H9 (cell line): Measurements from ENCODE around the gene TJAP1. TPM values are rescaled to one million over a fixed set of nuclear protein-coding genes. Genes with fewer than 3 reads are reported as not detected.

ENCODE experiments used
- DNase-seq: peaks from one replicate; pipeline ENCODE4 v3.0.0-alpha.2; 2017
- H2AFZ ChIP-seq: one replicate; pipeline ENCODE4 v1.6.1; 2013; ENCODE audit warnings: mild to moderate bottlenecking, low read length, control low read depth, moderate library complexity
- H2AK5ac ChIP-seq: 2 replicates; pipeline ENCODE4 v1.6.1; 2013; ENCODE audit warnings: low read length, control low read depth, mixed read lengths; ENCODE audit not compliant: insufficient read length
- H2BK120ac ChIP-seq: one replicate; pipeline ENCODE4 v1.6.1; 2013; ENCODE audit warnings: low read depth, mild to moderate bottlenecking, low read length, control low read depth, inconsistent platforms; ENCODE audit not compliant: poor library complexity, severe bottlenecking
- H2BK12ac ChIP-seq: 2 replicates; pipeline ENCODE4 v1.6.1; 2013; ENCODE audit warnings: low read length, control low read depth, mixed read lengths, low read depth; ENCODE audit not compliant: insufficient read length
- H2BK15ac ChIP-seq: 2 replicates; pipeline ENCODE4 v1.6.1; 2013; ENCODE audit warnings: low read depth, low read length, control low read depth
- H2BK20ac ChIP-seq: one replicate; pipeline ENCODE4 v1.6.1; 2013; ENCODE audit warnings: low read depth, mild to moderate bottlenecking, low read length, control low read depth, inconsistent platforms; ENCODE audit not compliant: poor library complexity, severe bottlenecking
- H2BK5ac ChIP-seq: 2 replicates; pipeline ENCODE4 v1.6.1; 2013; ENCODE audit warnings: low read length, control low read depth, mixed read lengths; ENCODE audit not compliant: insufficient read length
- H3K14ac ChIP-seq: 2 replicates; pipeline ENCODE4 v1.6.1; 2013; ENCODE audit warnings: low read length, control low read depth; ENCODE audit not compliant: insufficient read depth
- H3K18ac ChIP-seq: 2 replicates; pipeline ENCODE4 v1.6.1; 2013; ENCODE audit warnings: low read depth, mild to moderate bottlenecking, mixed read lengths, low read length, control low read depth; ENCODE audit not compliant: insufficient read length
- H3K23ac ChIP-seq: 2 replicates; pipeline ENCODE4 v1.6.1; 2013; ENCODE audit warnings: low read length, control low read depth, mixed read lengths, low read depth; ENCODE audit not compliant: insufficient read length
- H3K23me2 ChIP-seq: 2 replicates; pipeline ENCODE4 v1.6.1; 2013; ENCODE audit warnings: low read depth, mild to moderate bottlenecking, mixed read lengths, low read length, control low read depth; ENCODE audit not compliant: insufficient read length, poor library complexity, severe bottlenecking
- H3K27ac ChIP-seq: 2 replicates; pipeline ENCODE4 v1.5.1; 2013; ENCODE audit warnings: low read length, control low read depth, mixed read lengths, low read depth; ENCODE audit not compliant: insufficient read length
- H3K27me3 ChIP-seq: 2 replicates; pipeline ENCODE4 v1.6.1; 2013; ENCODE audit warnings: low read length, control low read depth, inconsistent platforms; ENCODE audit not compliant: insufficient read depth
- H3K4ac ChIP-seq: 2 replicates; pipeline ENCODE4 v1.6.1; 2013; ENCODE audit warnings: low read depth, mild to moderate bottlenecking, control low read depth, inconsistent platforms, low read length, moderate library complexity
- H3K4me1 ChIP-seq: 2 replicates; pipeline ENCODE4 v1.6.1; 2013; ENCODE audit warnings: low read length, control low read depth, inconsistent platforms; ENCODE audit not compliant: insufficient read depth
- H3K4me2 ChIP-seq: 2 replicates; pipeline ENCODE4 v1.6.1; 2013; ENCODE audit warnings: low read length, control low read depth, mixed read lengths; ENCODE audit not compliant: insufficient read length, insufficient read depth
- H3K56ac ChIP-seq: 2 replicates; pipeline ENCODE4 v1.6.1; 2013; ENCODE audit warnings: low read depth, mild to moderate bottlenecking, mixed read lengths, low read length, control low read depth; ENCODE audit not compliant: insufficient read length
- H3K79me1 ChIP-seq: 2 replicates; pipeline ENCODE4 v1.6.1; 2013; ENCODE audit warnings: low read depth, mild to moderate bottlenecking, moderate library complexity, low read length, control low read depth, inconsistent platforms; ENCODE audit not compliant: insufficient read depth, poor library complexity, severe bottlenecking
- H3K79me2 ChIP-seq: 2 replicates; pipeline ENCODE4 v1.6.1; 2013; ENCODE audit warnings: low read length, control low read depth, inconsistent platforms; ENCODE audit not compliant: insufficient read depth
- H3K9ac ChIP-seq: 2 replicates; pipeline ENCODE4 v1.6.1; 2013; ENCODE audit warnings: low read length, control low read depth, mixed read lengths; ENCODE audit not compliant: insufficient read length; ENCODE audit errors: extremely low read depth
- H3K9me3 ChIP-seq: one replicate; pipeline ENCODE4 v1.6.1; 2013; ENCODE audit warnings: low read depth, low read length, inconsistent platforms; ENCODE audit not compliant: control insufficient read depth
- H3T11ph ChIP-seq: one replicate; pipeline ENCODE4 v1.6.1; 2013; ENCODE audit warnings: mild to moderate bottlenecking, low read length, control low read depth, inconsistent platforms
- H4K20me1 ChIP-seq: one replicate; pipeline ENCODE4 v1.6.1; 2013; ENCODE audit not compliant: control insufficient read depth, insufficient read length, insufficient read depth
- H4K5ac ChIP-seq: 2 replicates; pipeline ENCODE4 v1.6.1; 2013; ENCODE audit warnings: low read depth, mild to moderate bottlenecking, mixed read lengths, low read length, control low read depth; ENCODE audit not compliant: insufficient read length
- H4K8ac ChIP-seq: replicated peaks from 2 replicates; pipeline ENCODE4 v1.6.1; 2013; ENCODE audit warnings: low read length, control low read depth, mixed read lengths, low read depth; ENCODE audit not compliant: insufficient read length
- H4K91ac ChIP-seq: 2 replicates; pipeline ENCODE4 v1.6.1; 2013; ENCODE audit warnings: low read depth, mild to moderate bottlenecking, moderate library complexity, mixed read lengths, low read length, control low read depth; ENCODE audit not compliant: insufficient read length
- H3K27ac Mint-ChIP-seq, 3 experiments: 2 replicates in 2 of 3; 3 replicates in 1 of 3; pipeline ENCODE4 v1.8.0; 2020 to 2021; ENCODE audit warnings: mixed read lengths in 3 of 3, mild to moderate bottlenecking in 1 of 3, moderate library complexity in 1 of 3
- H3K27me3 Mint-ChIP-seq: 2 replicates; pipeline ENCODE4 v1.8.0; 2021; ENCODE audit warnings: low read depth, mild to moderate bottlenecking, moderate library complexity, mixed read lengths
- H3K36me3 Mint-ChIP-seq, 3 experiments: 2 replicates in 2 of 3; 3 replicates in 1 of 3; pipeline ENCODE4 v1.8.0; 2020 to 2021; ENCODE audit warnings: low read depth in 3 of 3, mixed read lengths in 3 of 3; ENCODE audit not compliant: insufficient read depth in 1 of 3
- H3K4me1 Mint-ChIP-seq, 2 experiments: 2 replicates each; pipeline ENCODE4 v1.8.0; 2020; ENCODE audit warnings: mixed read lengths in 2 of 2
- H3K4me3 Mint-ChIP-seq, 2 experiments: 2 replicates in 1 of 2; 3 replicates in 1 of 2; pipeline ENCODE4 v1.8.0; 2020 to 2021; ENCODE audit warnings: mild to moderate bottlenecking in 2 of 2, mixed read lengths in 2 of 2, moderate library complexity in 1 of 2
- H3K9me3 Mint-ChIP-seq, 2 experiments: 2 replicates in 1 of 2; 3 replicates in 1 of 2; pipeline ENCODE4 v1.8.0; 2020; ENCODE audit warnings: mild to moderate bottlenecking in 2 of 2, mixed read lengths in 2 of 2, moderate library complexity in 1 of 2
- WGBS: extraction: QIAGEN DNeasy Blood & Tissue Kit; methylation state at CpG from one replicate; pipeline ENCODE4 v1.1.7; 2013; ENCODE audit warnings: missing lambda C conversion rate, low lambda C conversion rate, mixed read lengths; ENCODE audit not compliant: insufficient read length; ENCODE audit errors: extremely low coverage; 5-methylcytosine and 5-hydroxymethylcytosine counted together
- total RNA-seq: library from RNA; stranded (reverse); gene quantifications from 2 replicates; pipeline ENCODE4 v1.2.1, GENCODE V29; 2021
- TF ChIP-seq, protein P1 (sequence below): fragments of 200-600 bp; sonication (generic); conservative IDR thresholded peaks from 3 replicates; pipeline ENCODE4 v1.8.0; 2021; ENCODE audit warnings: antibody characterized with exemption, mild to moderate bottlenecking

The TJAP1 gene
- total RNA-seq, 1 experiment from 2014 or later: 45.1 TPM

DNA sequence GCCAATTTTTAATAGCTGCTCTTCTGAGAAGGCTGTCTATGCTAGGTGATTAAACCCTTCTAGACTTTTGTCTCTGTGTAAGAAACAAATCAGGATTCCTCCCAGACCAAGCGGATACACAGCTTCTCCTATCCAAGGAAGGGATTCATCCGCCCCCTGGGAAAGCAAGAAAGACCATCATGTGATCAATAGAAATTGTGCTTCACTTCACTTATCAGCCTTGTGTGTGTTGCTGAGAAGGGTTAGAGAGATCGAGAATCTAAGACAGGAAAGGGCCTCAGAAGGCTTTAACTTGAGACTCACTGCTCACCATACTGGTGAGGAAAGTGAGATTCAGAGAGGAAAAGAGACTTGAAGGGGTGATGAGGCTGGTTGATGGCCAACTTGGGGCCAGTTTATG is 48.5 kb upstream of the TJAP1 start:
- peak overlapping the region; percentile 41 for H3K4me2 ChIP-seq
- no peak overlapping the region for H4K8ac ChIP-seq
- Mint-ChIP-seq H3K4me1 (peaks cover 14% of the 10 kb centered on the region in 2 experiments), H3K27me3 (peaks cover 7% of the 10 kb centered on the region), H3K27ac (peak overlapping the region in 1 of 3 experiments; percentile 36; a peak in 1 of 7 replicates), H3K36me3 (peaks cover 0 to 7% (median 2%) of the 10 kb centered on the region in 3 experiments; a peak in 4 of 7 replicates), H3K9me3 (peaks cover 13 to 14% of the 10 kb centered on the region in 2 experiments; a peak in 4 of 5 replicates), H3K4me3 (peak overlapping the region; percentile 90)
- no peak overlapping the region for H2BK120ac ChIP-seq
- WGBS: no CpG with 5 or more reads among the region's 3 CpGs
- no peaks in the 10 kb centered on the region for H3K79me2 ChIP-seq
- H3K23me2 ChIP-seq: peaks cover 7% of the 10 kb centered on the region
- H3K18ac ChIP-seq: no peak overlapping the region
- no peak overlapping the region for H3K56ac ChIP-seq
- no peak overlapping the region for H3K23ac ChIP-seq
- H3K9ac ChIP-seq: peak overlapping the region; percentile 53
- H3K9me3 ChIP-seq: no peaks in the 10 kb centered on the region
- H3K14ac ChIP-seq: no peak overlapping the region
- H3K4me1 ChIP-seq: peaks cover 4% of the 10 kb centered on the region; the same call in 1 of the 2 replicates
- H3K4ac ChIP-seq: no peak overlapping the region
- H4K5ac ChIP-seq: no peak overlapping the region
- H2BK12ac ChIP-seq: no peak overlapping the region
- no peaks in the 10 kb centered on the region for H3K27me3 ChIP-seq
- H2BK5ac ChIP-seq: no peak overlapping the region
- no peak overlapping the region for H2AK5ac ChIP-seq
- H4K20me1 ChIP-seq: no peaks in the 10 kb centered on the region
- H2BK15ac ChIP-seq: no peak overlapping the region
- H2BK20ac ChIP-seq: no peak overlapping the region
- no peak overlapping the region for H4K91ac ChIP-seq
- TF ChIP-seq, protein P1, sequence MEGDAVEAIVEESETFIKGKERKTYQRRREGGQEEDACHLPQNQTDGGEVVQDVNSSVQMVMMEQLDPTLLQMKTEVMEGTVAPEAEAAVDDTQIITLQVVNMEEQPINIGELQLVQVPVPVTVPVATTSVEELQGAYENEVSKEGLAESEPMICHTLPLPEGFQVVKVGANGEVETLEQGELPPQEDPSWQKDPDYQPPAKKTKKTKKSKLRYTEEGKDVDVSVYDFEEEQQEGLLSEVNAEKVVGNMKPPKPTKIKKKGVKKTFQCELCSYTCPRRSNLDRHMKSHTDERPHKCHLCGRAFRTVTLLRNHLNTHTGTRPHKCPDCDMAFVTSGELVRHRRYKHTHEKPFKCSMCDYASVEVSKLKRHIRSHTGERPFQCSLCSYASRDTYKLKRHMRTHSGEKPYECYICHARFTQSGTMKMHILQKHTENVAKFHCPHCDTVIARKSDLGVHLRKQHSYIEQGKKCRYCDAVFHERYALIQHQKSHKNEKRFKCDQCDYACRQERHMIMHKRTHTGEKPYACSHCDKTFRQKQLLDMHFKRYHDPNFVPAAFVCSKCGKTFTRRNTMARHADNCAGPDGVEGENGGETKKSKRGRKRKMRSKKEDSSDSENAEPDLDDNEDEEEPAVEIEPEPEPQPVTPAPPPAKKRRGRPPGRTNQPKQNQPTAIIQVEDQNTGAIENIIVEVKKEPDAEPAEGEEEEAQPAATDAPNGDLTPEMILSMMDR: no peak
- no peak overlapping the region for H3T11ph ChIP-seq
- no peak overlapping the region for H3K27ac ChIP-seq
- no peaks in the 10 kb centered on the region for H3K79me1 ChIP-seq
- no peak for DNase-seq
- H2AFZ ChIP-seq: no peak overlapping the region
